Urinary bladder (tissue), 4 donors: ENCODE data around the gene C1QC. TPM values are rescaled to one million over a fixed set of nuclear protein-coding genes. Genes with fewer than 3 reads are reported as not detected.

ENCODE experiments used
- DNase-seq: peaks from one replicate; pipeline ENCODE4 v3.0.0-alpha.2; 2015; ENCODE audit errors: extremely low spot score
- H3K27ac ChIP-seq: one replicate; pipeline ENCODE4 v1.5.1; 2013; ENCODE audit warnings: low read depth, mild to moderate bottlenecking, moderate library complexity
- H3K36me3 ChIP-seq: one replicate; pipeline ENCODE4 v1.6.1; 2013; ENCODE audit warnings: mild to moderate bottlenecking, moderate library complexity; ENCODE audit not compliant: insufficient read depth
- H3K4me1 ChIP-seq: one replicate; pipeline ENCODE4 v1.6.1; 2013; ENCODE audit warnings: mild to moderate bottlenecking, moderate library complexity; ENCODE audit not compliant: insufficient read depth
- H3K4me3 ChIP-seq: one replicate; pipeline ENCODE4 v1.5.1; 2013; ENCODE audit warnings: low read depth, low read length
- WGBS: extraction: QIAGEN DNeasy Blood & Tissue Kit; methylation state at CpG from one replicate; pipeline ENCODE4 v1.1.7; 2013; 5-methylcytosine and 5-hydroxymethylcytosine counted together
- polyA plus RNA-seq: library from polyadenylated mRNA; stranded (reverse); fragments of 200-250 nt; gene quantifications from one replicate; pipeline ENCODE4 v1.2.3, GENCODE V29; 2013
- total RNA-seq: library from RNA; depleted of rRNA; stranded (reverse); fragments of >200 nt; gene quantifications from one replicate; pipeline ENCODE4 v1.2.3, GENCODE V29; 2014
- donor health status: healthy with polysubstance abuse.
- donor health status: healthy.

The C1QC gene
- total and polyA plus RNA-seq, 2 donors: 25.4 to 268 TPM

GRCh38 chr1:22627331-22627730 is 16.1 kb upstream of the C1QC start:
- DNase-seq: no peak
- H3K27ac ChIP-seq: no peak overlapping the region
- 60% methylated on average over 5 of the region's 5 CpGs for WGBS
- H3K36me3 ChIP-seq: no peaks in the 10 kb centered on the region
- H3K4me1 ChIP-seq: no peaks in the 10 kb centered on the region
- H3K4me3 ChIP-seq: no peak overlapping the region

DNA sequence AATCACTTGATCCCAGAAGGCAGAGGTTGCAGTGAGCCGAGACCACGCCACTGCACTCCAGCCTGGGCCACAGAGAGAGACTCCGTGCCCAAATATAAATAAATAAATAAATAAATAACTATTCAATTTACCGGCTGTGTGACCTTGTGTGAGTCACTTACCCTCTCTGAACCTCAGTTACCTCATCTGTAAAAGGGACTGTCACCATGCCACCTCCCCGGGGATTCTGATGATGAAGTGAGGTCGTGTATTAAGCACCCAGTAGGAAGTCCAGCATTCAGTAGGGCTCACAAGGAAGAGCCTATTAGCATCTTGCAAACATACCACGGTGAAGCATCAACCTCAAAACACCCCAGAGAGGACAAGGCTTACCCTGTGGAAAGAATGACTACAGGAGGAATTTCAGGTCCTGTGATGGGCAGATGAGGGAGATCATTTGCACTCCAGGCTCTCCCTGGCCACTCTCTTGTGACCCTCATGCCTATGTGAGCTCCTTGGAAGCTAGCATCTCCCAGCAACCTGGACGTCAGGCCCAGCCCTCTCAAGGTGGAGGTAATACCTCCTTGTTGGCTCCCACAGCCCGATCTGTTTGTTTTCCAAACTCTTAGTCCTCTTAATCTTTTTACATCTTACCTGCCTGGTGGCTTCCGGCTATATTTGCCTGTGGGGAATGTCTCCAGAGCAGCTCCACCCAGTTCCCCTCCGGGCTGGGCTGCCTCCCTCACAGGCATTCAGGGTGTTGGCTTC is 14.6 kb upstream of the C1QC start:
- Histone ChIP-seq H3K27ac (no peak overlapping the region), H3K36me3 (no peaks in the 10 kb centered on the region), H3K4me1 (no peaks in the 10 kb centered on the region), H3K4me3 (no peak overlapping the region)
- DNase-seq: no peak
- 40% methylated on average over 11 of the region's 11 CpGs for WGBS

DNA sequence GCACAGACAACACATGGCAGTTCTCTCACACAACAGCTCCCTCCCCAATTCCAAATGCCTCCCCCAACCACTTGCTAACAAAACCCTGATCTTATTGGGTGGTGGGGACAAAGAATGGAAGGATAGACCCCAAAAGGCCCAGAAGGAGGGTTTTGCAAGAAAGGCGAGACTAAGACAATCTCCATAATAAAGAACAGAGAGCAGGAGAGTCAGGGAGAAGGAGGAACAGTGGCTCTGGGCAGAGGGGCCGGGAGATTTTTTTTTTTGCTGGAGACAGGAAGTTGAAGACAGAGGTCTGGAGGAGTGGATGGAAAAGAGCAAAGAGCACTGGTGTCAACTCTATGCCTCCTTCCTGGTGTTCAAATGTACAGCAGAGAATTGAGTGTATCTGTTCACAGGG is 13.5 kb upstream of the C1QC start:
- WGBS: 28% methylated on average over 2 of the region's 2 CpGs
- Histone ChIP-seq H3K27ac (no peak overlapping the region), H3K4me1 (no peaks in the 10 kb centered on the region), H3K36me3 (no peaks in the 10 kb centered on the region), H3K4me3 (no peak overlapping the region)
- no peak for DNase-seq

GRCh38 chr1:22633697-22634463 is 9.6 kb upstream of the C1QC start:
- DNase-seq: no peak

GRCh38 chr1:22635436-22635835 is 8.0 kb upstream of the C1QC start:
- WGBS: 54% methylated on average over 7 of the region's 7 CpGs
- H3K4me1 ChIP-seq: no peaks in the 10 kb centered on the region
- no peak for DNase-seq
- no peaks in the 10 kb centered on the region for H3K36me3 ChIP-seq
- no peak overlapping the region for H3K4me3 ChIP-seq
- no peak overlapping the region for H3K27ac ChIP-seq

More at GRCh38 chr1:22633697-22634463, 9.6 kb upstream of the C1QC start:
- H3K36me3 ChIP-seq: no peaks in the 10 kb centered on the region
- 84% methylated on average over 10 of the region's 10 CpGs for WGBS
- no peak overlapping the region for H3K4me3 ChIP-seq
- no peak overlapping the region for H3K27ac ChIP-seq
- no peaks in the 10 kb centered on the region for H3K4me1 ChIP-seq

GRCh38 chr1:22636353-22636752 is 7.1 kb upstream of the C1QC start, which contains the start of gene C1QA:
TSS of gene C1QA (plus strand) at chr1:22636628. CDS start at chr1:22637617, 989 bp downstream.
- Histone ChIP-seq H3K36me3 (no peaks in the 10 kb centered on the region), H3K4me1 (no peaks in the 10 kb centered on the region), H3K4me3 (no peak within 1 kb of the TSS), H3K27ac (no peak within 1 kb of the TSS)
- DNase-seq: no peak
- 45% methylated on average over 5 of the region's 5 CpGs for WGBS

DNA sequence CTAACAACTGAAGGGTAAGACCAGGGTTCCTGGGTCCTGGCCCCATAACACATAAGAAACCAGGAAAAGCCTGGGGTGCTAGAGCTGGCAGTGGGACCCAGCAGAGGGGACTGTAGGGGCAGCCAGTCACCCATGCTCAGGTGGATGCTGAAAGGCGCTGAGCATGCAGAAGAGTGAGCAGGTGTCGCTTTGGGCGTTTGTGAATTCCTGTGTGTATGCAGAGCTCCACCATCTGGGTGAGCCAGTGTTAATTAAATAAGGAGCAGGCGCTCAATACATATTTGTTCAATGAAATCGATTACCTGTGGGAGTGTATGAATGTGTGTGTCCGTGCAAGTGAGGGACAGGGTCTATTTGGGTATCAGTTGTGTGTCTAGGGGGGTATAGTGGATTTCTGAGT is 6.5 kb upstream of the C1QC start:
- H3K4me3 ChIP-seq: no peak overlapping the region
- H3K36me3 ChIP-seq: no peaks in the 10 kb centered on the region
- DNase-seq: no peak
- no peaks in the 10 kb centered on the region for H3K4me1 ChIP-seq
- 86% methylated on average over 6 of the region's 6 CpGs for WGBS
- H3K27ac ChIP-seq: no peak overlapping the region

DNA sequence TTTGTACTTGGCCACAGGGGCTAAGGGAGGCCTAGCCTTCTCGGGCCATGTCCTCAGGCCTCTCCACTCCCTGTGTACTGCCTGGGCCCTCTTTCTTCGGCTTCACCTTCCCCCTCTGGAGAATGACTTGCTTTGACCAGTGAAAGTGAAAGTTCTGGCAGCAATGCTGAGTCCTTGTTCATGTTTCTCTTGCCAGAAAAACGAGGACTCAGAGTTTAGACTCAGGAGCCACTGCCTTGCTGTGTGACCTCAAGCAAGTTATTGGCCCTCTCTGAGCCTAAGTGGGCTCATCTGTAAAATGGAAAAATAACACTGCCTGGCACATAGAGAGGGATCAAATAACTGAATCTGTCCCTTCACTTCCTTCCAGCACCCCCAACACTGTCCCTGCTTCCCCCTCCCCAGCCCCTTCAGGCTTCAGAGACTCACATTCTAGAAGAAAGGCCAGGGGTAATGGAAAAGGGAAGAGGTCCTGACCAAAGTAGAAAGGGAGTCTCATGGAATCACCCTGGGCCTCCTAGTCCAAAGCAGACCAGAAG is 5.5 kb upstream of the C1QC start:
- H3K4me1 ChIP-seq: no peaks in the 10 kb centered on the region
- H3K36me3 ChIP-seq: no peaks in the 10 kb centered on the region
- no peak overlapping the region for H3K27ac ChIP-seq
- no peak for DNase-seq
- 68% methylated on average over 3 of the region's 3 CpGs for WGBS
- H3K4me3 ChIP-seq: no peak overlapping the region

DNA sequence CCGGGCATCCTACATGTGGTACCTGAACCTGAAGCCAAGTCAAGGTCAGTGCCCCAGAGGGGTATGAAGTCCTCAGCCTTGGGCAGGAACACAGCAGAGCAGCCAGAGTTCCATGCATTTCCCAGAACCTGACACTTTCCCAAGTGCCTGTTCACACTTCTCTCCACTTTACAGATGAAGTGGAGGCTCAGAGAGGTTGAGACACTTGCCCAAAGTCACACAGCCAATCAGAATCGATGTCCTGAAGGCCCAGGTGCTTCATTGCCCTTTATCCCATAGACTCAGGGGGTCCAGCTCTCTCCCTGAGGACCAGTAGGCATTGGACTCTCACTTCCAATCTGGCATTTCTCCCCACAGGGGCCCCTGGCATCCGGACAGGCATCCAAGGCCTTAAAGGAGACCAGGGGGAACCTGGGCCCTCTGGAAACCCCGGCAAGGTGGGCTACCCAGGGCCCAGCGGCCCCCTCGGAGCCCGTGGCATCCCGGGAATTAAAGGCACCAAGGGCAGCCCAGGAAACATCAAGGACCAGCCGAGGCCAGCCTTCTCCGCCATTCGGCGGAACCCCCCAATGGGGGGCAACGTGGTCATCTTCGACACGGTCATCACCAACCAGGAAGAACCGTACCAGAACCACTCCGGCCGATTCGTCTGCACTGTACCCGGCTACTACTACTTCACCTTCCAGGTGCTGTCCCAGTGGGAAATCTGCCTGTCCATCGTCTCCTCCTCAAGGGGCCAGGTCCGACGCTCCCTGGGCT is 4.8 kb upstream of the C1QC start:
- DNase-seq: no peak
- 80% methylated on average over 23 of the region's 23 CpGs for WGBS
- Histone ChIP-seq H3K36me3 (no peaks in the 10 kb centered on the region), H3K27ac (no peak overlapping the region), H3K4me3 (no peak overlapping the region), H3K4me1 (no peaks in the 10 kb centered on the region)

DNA sequence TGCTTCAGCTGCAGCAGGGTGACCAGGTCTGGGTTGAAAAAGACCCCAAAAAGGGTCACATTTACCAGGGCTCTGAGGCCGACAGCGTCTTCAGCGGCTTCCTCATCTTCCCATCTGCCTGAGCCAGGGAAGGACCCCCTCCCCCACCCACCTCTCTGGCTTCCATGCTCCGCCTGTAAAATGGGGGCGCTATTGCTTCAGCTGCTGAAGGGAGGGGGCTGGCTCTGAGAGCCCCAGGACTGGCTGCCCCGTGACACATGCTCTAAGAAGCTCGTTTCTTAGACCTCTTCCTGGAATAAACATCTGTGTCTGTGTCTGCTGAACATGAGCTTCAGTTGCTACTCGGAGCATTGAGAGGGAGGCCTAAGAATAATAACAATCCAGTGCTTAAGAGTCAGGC is 4.1 kb upstream of the C1QC start:
- H3K4me1 ChIP-seq: no peaks in the 10 kb centered on the region
- DNase-seq: no peak
- H3K4me3 ChIP-seq: no peak overlapping the region
- WGBS: 35% methylated on average over 8 of the region's 8 CpGs
- H3K27ac ChIP-seq: no peak overlapping the region
- no peaks in the 10 kb centered on the region for H3K36me3 ChIP-seq

- 68% methylated on average over 8 of the region's 8 CpGs for WGBS
Measured at GRCh38 chr1:22641247-22641646, 2.2 kb upstream of the C1QC start.

GRCh38 chr1:22641906-22642636 is 1.4 kb upstream of the C1QC start:
- Histone ChIP-seq H3K4me1 (no peaks in the 10 kb centered on the region), H3K4me3 (no peak overlapping the region), H3K27ac (no peak overlapping the region), H3K36me3 (no peaks in the 10 kb centered on the region)
- no peak for DNase-seq
- WGBS: 9% methylated on average over 18 of the region's 18 CpGs

More at GRCh38 chr1:22641247-22641646, 2.2 kb upstream of the C1QC start:
- Histone ChIP-seq H3K4me3 (no peak overlapping the region), H3K27ac (no peak overlapping the region), H3K4me1 (no peaks in the 10 kb centered on the region), H3K36me3 (no peaks in the 10 kb centered on the region)
- no peak for DNase-seq

DNA sequence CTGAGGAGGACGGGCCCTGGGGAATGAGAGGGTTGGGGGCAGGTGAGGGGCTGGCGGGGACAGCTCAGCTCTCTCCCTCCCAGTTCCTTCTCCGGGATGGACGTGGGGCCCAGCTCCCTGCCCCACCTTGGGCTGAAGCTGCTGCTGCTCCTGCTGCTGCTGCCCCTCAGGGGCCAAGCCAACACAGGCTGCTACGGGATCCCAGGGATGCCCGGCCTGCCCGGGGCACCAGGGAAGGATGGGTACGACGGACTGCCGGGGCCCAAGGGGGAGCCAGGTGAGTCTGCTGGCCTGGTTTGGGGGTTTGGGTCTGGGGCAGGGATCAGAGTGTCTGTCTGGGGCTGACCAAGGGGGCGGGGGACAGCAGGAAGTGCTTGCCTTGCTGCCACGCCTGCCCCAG is 495 bp downstream of the C1QC start:
- no peak for DNase-seq
- no peak overlapping the region for H3K27ac ChIP-seq
- H3K4me3 ChIP-seq: no peak overlapping the region
- WGBS: 82% methylated on average over 12 of the region's 12 CpGs
- no peaks in the 10 kb centered on the region for H3K36me3 ChIP-seq
- no peaks in the 10 kb centered on the region for H3K4me1 ChIP-seq
